ENCODE data around the gene ZNF594. TPM values are rescaled to one million over a fixed set of nuclear protein-coding genes. Genes with fewer than 3 reads are reported as not detected.
"Not testable (repeated sequence)": the region's sequence is repeated elsewhere in the genome, so short reads cannot be mapped to it uniquely, and the experiment has no call there.

ZNF594 gene
- total RNA-seq, 1 donor from 2014 or later, result 7.2 TPM

- intact Hi-C loops (cut with DNase I), result no loop called here
- ATAC-seq (no peak), DNase-seq (ENCODE audit: missing footprints) (no peak)
Measured at GRCh38 chr17:5139458-5139732, 52.3 kb downstream of the ZNF594 start.

GRCh38 chr17:5138616-5139457 lies 52.8 kb downstream of the ZNF594 start:
- no peak for ATAC-seq
- DNase-seq (ENCODE audit: missing footprints), result no peak
- intact Hi-C loops (cut with DNase I), result no loop called here

- ATAC-seq; intact Hi-C loops (cut with DNase I); DNase-seq (ENCODE audit: missing footprints): not testable (repeated sequence)
Measured at GRCh38 chr17:5138198-5138544, 53.5 kb downstream of the ZNF594 start.

- intact Hi-C loops (cut with DNase I); ATAC-seq; DNase-seq (ENCODE audit: missing footprints): not testable (repeated sequence)
Measured at GRCh38 chr17:5137511-5138197, 54.0 kb downstream of the ZNF594 start.

- DNase-seq (ENCODE audit: missing footprints); intact Hi-C loops (cut with DNase I); ATAC-seq: not testable (repeated sequence)
Measured at GRCh38 chr17:5136580-5137412, 54.9 kb downstream of the ZNF594 start.

GRCh38 chr17:5135726-5136579 lies 55.7 kb downstream of the ZNF594 start:
- intact Hi-C loops (cut with DNase I), result no loop called here
- ATAC-seq (no peak), DNase-seq (ENCODE audit: missing footprints) (no peak)

GRCh38 chr17:5135131-5135712 lies 56.4 kb downstream of the ZNF594 start:
- intact Hi-C loops (cut with DNase I); ATAC-seq; DNase-seq (ENCODE audit: missing footprints): not testable (repeated sequence)

GRCh38 chr17:5134571-5134970 lies 57.1 kb downstream of the ZNF594 start:
- DNase-seq (ENCODE audit: missing footprints); intact Hi-C loops (cut with DNase I); ATAC-seq: not testable (repeated sequence)

GRCh38 chr17:5133961-5134360 lies 57.7 kb downstream of the ZNF594 start:
- ATAC-seq; DNase-seq (ENCODE audit: missing footprints); intact Hi-C loops (cut with DNase I): not testable (repeated sequence)

- DNase-seq (ENCODE audit: missing footprints), result no peak
- no peak for ATAC-seq
- intact Hi-C loops (cut with DNase I), result no loop called here
Measured at GRCh38 chr17:5133311-5133710, 58.4 kb downstream of the ZNF594 start.

GRCh38 chr17:5132503-5133225 lies 59.0 kb downstream of the ZNF594 start:
- ATAC-seq; DNase-seq (ENCODE audit: missing footprints): not testable (repeated sequence)

GRCh38 chr17:5131799-5132502 lies 59.7 kb downstream of the ZNF594 start:
- intact Hi-C loops (cut with DNase I); ATAC-seq; DNase-seq (ENCODE audit: missing footprints): not testable (repeated sequence)

More at GRCh38 chr17:5132503-5133225, 59.0 kb downstream of the ZNF594 start:
- intact Hi-C loops (cut with DNase I), result not testable (repeated sequence)

GRCh38 chr17:5131146-5131715 lies 60.4 kb downstream of the ZNF594 start:
- ATAC-seq (no peak), DNase-seq (ENCODE audit: missing footprints) (no peak)
- intact Hi-C loops (cut with DNase I), result no loop called here

GRCh38 chr17:5130687-5131086 lies 61.0 kb downstream of the ZNF594 start:
- intact Hi-C loops (cut with DNase I); ATAC-seq; DNase-seq (ENCODE audit: missing footprints): not testable (repeated sequence)

GRCh38 chr17:5130261-5130660 lies 61.4 kb downstream of the ZNF594 start:
- ATAC-seq; DNase-seq (ENCODE audit: missing footprints); intact Hi-C loops (cut with DNase I): not testable (repeated sequence)

- DNase-seq (ENCODE audit: missing footprints); intact Hi-C loops (cut with DNase I); ATAC-seq: not testable (repeated sequence)
Measured at GRCh38 chr17:5129770-5130169, 61.9 kb downstream of the ZNF594 start.

Measured in Right ventricle myocardium inferior (tissue), 1 donor.